H1 (cell line): ENCODE measurements around the gene EPHA3. TPM values are rescaled to one million over a fixed set of nuclear protein-coding genes. Genes with fewer than 3 reads are reported as not detected.

Experiments
- CTCF ChIA-PET: fragments of 300-600 bp; sonication (Branson Sonifier 250); formaldehyde crosslinking; loops from one replicate; lab custom pipeline; 2021; ENCODE audit not compliant: partially characterized antibody; lab: Charles Lee
- POLR2A ChIA-PET: fragments of 300-600 bp; sonication (Branson Sonifier 250); formaldehyde crosslinking; loops from one replicate; lab custom pipeline; 2021; ENCODE audit warnings: inconsistent platforms; ENCODE audit not compliant: partially characterized antibody; lab: Charles Lee
- DNase-seq, 2 experiments: peaks; one replicate each; pipeline versions ENCODE4 v3.0.0 to v3.0.0-alpha.2; 2010 to 2022; ENCODE audit warnings: low spot score in 2 of 2, low read depth in 1 of 2, mixed read lengths in 1 of 2
- FAIRE-seq: peaks from 2 replicates; lab custom pipeline; 2011; peaks lifted over from hg19 to GRCh38; lab: Jason Lieb, UNC
- H2AFZ ChIP-seq: 2 replicates; pipeline ENCODE4 v1.8.1; 2012; ENCODE audit warnings: low read length, inconsistent platforms
- H2AK5ac ChIP-seq: 2 replicates; pipeline ENCODE4 v1.6.1; 2013; ENCODE audit warnings: low read depth, low read length
- H2BK120ac ChIP-seq: replicated peaks from 2 replicates; pipeline ENCODE3; 2013; ENCODE audit warnings: low read depth, low read length, inconsistent platforms
- H2BK12ac ChIP-seq: 2 replicates; pipeline ENCODE4 v1.6.1; 2013; ENCODE audit warnings: low read depth, low read length
- H2BK15ac ChIP-seq: 2 replicates; pipeline ENCODE4 v1.6.1; 2013; ENCODE audit warnings: low read length
- H2BK20ac ChIP-seq: 2 replicates; pipeline ENCODE4 v1.6.1; 2013; ENCODE audit warnings: low read length
- H2BK5ac ChIP-seq: 2 replicates; pipeline ENCODE4 v1.6.1; 2013; ENCODE audit warnings: low read depth, low read length
- H3K14ac ChIP-seq: 2 replicates; pipeline ENCODE4 v1.6.1; 2013; ENCODE audit warnings: inconsistent platforms; ENCODE audit not compliant: insufficient read length
- H3K18ac ChIP-seq: 2 replicates; pipeline ENCODE4 v1.6.1; 2013; ENCODE audit warnings: low read length; ENCODE audit errors: extremely low read depth
- H3K23ac ChIP-seq: 2 replicates; pipeline ENCODE4 v1.6.1; 2013; ENCODE audit warnings: inconsistent platforms; ENCODE audit not compliant: insufficient read length
- H3K23me2 ChIP-seq: 2 replicates; pipeline ENCODE4 v1.6.1; 2013; ENCODE audit warnings: low read depth, low read length
- H3K27ac ChIP-seq: 2 replicates; pipeline ENCODE4 v1.6.1; 2011; ENCODE audit warnings: low read depth, low read length, inconsistent platforms
- H3K27me3 ChIP-seq, 4 experiments: replicated peaks in 1 of 4; 1 replicate in 1 of 4; 2 replicates in 3 of 4; pipeline versions ENCODE4 v1.6.1 to v1.8.1; 2011 to 2013; ENCODE audit warnings: low read length in 3 of 4, mild to moderate bottlenecking in 3 of 4, inconsistent platforms in 2 of 4, mixed read lengths in 2 of 4, moderate library complexity in 1 of 4; ENCODE audit not compliant: control insufficient read depth in 3 of 4, insufficient read depth in 3 of 4; ENCODE audit errors: extremely low read depth in 1 of 4
- H3K36me3 ChIP-seq, 4 experiments: 2 replicates each; pipeline versions ENCODE4 v1.6.1 to v1.8.1; 2011 to 2013; ENCODE audit warnings: mild to moderate bottlenecking in 4 of 4, low read length in 3 of 4, moderate library complexity in 2 of 4, control low read depth in 1 of 4, inconsistent platforms in 1 of 4; ENCODE audit not compliant: insufficient read depth in 4 of 4, control insufficient read depth in 2 of 4
- H3K4ac ChIP-seq: replicated peaks from 2 replicates; pipeline ENCODE3; 2013; ENCODE audit warnings: low read length, low read depth, mixed read lengths, inconsistent platforms; ENCODE audit not compliant: insufficient read length
- H3K4me1 ChIP-seq, 4 experiments: replicated peaks in 1 of 4; 1 replicate in 1 of 4; 2 replicates in 3 of 4; pipeline versions ENCODE4 v1.6.1 to v1.8.1; 2011 to 2013; ENCODE audit warnings: low read length in 3 of 4, inconsistent platforms in 2 of 4, mixed read lengths in 1 of 4; ENCODE audit not compliant: insufficient read depth in 4 of 4, control insufficient read depth in 3 of 4
- H3K4me2 ChIP-seq, 2 experiments: 2 replicates each; pipeline versions ENCODE4 v1.6.1 to v1.8.1; 2011 to 2013; ENCODE audit warnings: low read depth in 2 of 2, low read length in 2 of 2, control low read depth in 1 of 2, inconsistent platforms in 1 of 2, mild to moderate bottlenecking in 1 of 2; ENCODE audit not compliant: insufficient read depth in 1 of 2
- H3K4me3 ChIP-seq, 4 experiments: fragments of 200-600, 300-600 bp in 1 of 4; sonication (generic), shearing (Covaris generic), sonication (Bioruptor Twin) in 1 of 4; 2 replicates each; pipeline versions ENCODE4 v1.5.1 to v1.8.1; 2011 to 2016; ENCODE audit warnings: low read length in 4 of 4, low read depth in 3 of 4, control low read depth in 2 of 4, inconsistent platforms in 2 of 4, mild to moderate bottlenecking in 2 of 4, mixed read lengths in 1 of 4, moderate library complexity in 1 of 4; ENCODE audit not compliant: insufficient read depth in 2 of 4; ENCODE audit errors: extremely low read depth in 1 of 4
- H3K56ac ChIP-seq: replicated peaks from 2 replicates; pipeline ENCODE3; 2013; ENCODE audit warnings: low read depth, mild to moderate bottlenecking, mixed read lengths, low read length, inconsistent platforms; ENCODE audit not compliant: insufficient read length
- H3K79me1 ChIP-seq: 2 replicates; pipeline ENCODE4 v1.6.1; 2013; ENCODE audit warnings: low read depth, low read length, control low read depth
- H3K79me2 ChIP-seq, 2 experiments: 2 replicates each; pipeline versions ENCODE4 v1.6.1 to v1.8.1; 2012 to 2013; ENCODE audit warnings: low read length in 2 of 2, mild to moderate bottlenecking in 2 of 2, inconsistent platforms in 1 of 2; ENCODE audit not compliant: insufficient read depth in 2 of 2, control insufficient read depth in 1 of 2
- H3K9ac ChIP-seq, 4 experiments: replicated peaks in 1 of 4; 1 replicate in 1 of 4; 2 replicates in 3 of 4; pipeline versions ENCODE4 v1.6.1 to v1.8.1; 2011 to 2013; ENCODE audit warnings: low read depth in 3 of 4, low read length in 3 of 4, control low read depth in 2 of 4, mild to moderate bottlenecking in 2 of 4, moderate library complexity in 2 of 4, inconsistent platforms in 1 of 4; ENCODE audit errors: extremely low read depth in 1 of 4
- H3K9me3 ChIP-seq, 2 experiments: 2 replicates each; pipeline versions ENCODE4 v1.6.1 to v1.8.1; 2012 to 2013; ENCODE audit warnings: mild to moderate bottlenecking in 2 of 2, moderate library complexity in 2 of 2, control low read depth in 1 of 2, inconsistent platforms in 1 of 2, low read depth in 1 of 2, low read length in 1 of 2, mixed read lengths in 1 of 2; ENCODE audit not compliant: insufficient read depth in 2 of 2
- H4K20me1 ChIP-seq, 2 experiments: replicated peaks in 1 of 2; 2 replicates each; pipeline versions ENCODE3 to v1.8.1; 2011 to 2013; ENCODE audit warnings: inconsistent platforms in 2 of 2, low read length in 2 of 2, mild to moderate bottlenecking in 1 of 2; ENCODE audit not compliant: insufficient read depth in 2 of 2, control insufficient read depth in 1 of 2
- H4K5ac ChIP-seq: 2 replicates; pipeline ENCODE4 v1.6.1; 2013; ENCODE audit warnings: low read length, low read depth, mixed read lengths, inconsistent platforms; ENCODE audit not compliant: insufficient read length
- H4K8ac ChIP-seq: 2 replicates; pipeline ENCODE4 v1.8.0; 2013; ENCODE audit warnings: mild to moderate bottlenecking, moderate library complexity, low read length, inconsistent platforms; ENCODE audit not compliant: insufficient read depth; ENCODE audit errors: extremely low read depth
- H4K91ac ChIP-seq: replicated peaks from 2 replicates; pipeline ENCODE3; 2013; ENCODE audit warnings: low read length, mixed read lengths, inconsistent platforms; ENCODE audit not compliant: insufficient read length
- ATF2 ChIP-seq: IDR thresholded peaks from 2 replicates; pipeline ENCODE4 v1.6.1; 2012; ENCODE audit warnings: low read length, inconsistent platforms
- ATF3 ChIP-seq: IDR thresholded peaks from 2 replicates; pipeline ENCODE4 v1.6.1; 2011; ENCODE audit warnings: low read depth, mild to moderate bottlenecking, low read length; ENCODE audit not compliant: insufficient read depth
- CBX5 ChIP-seq: fragments of 300-800, 300-1000 bp; sonication (generic); IDR thresholded peaks from 2 replicates; pipeline ENCODE4 v1.7.1; 2016; ENCODE audit warnings: antibody characterized with exemption, low read length, low read depth
- CTBP2 ChIP-seq: IDR thresholded peaks from 2 replicates; pipeline ENCODE4 v1.7.0; 2011; ENCODE audit warnings: borderline replicate concordance, mild to moderate bottlenecking, moderate library complexity, mixed read lengths, low read length; ENCODE audit not compliant: insufficient read depth, insufficient read length
- EZH2 ChIP-seq: fragments of 200-600 bp; sonication (generic); IDR thresholded peaks from 2 replicates; pipeline ENCODE4 v1.7.1; 2012; ENCODE audit warnings: low read depth, mild to moderate bottlenecking, moderate library complexity, low read length, inconsistent platforms; ENCODE audit not compliant: severe bottlenecking
- FOSL1 ChIP-seq: IDR thresholded peaks from 2 replicates; pipeline ENCODE4 v1.6.1; 2011; ENCODE audit warnings: mild to moderate bottlenecking, low read depth, low read length, moderate library complexity; ENCODE audit not compliant: insufficient read depth
- JUN ChIP-seq: IDR thresholded peaks from 2 replicates; pipeline ENCODE4 v1.6.1; 2011; ENCODE audit warnings: low read depth, mild to moderate bottlenecking, improper control_type of control experiment, low read length
- NANOG ChIP-seq: IDR thresholded peaks from 2 replicates; pipeline ENCODE4 v1.6.1; 2011; ENCODE audit warnings: low read length, low read depth, mild to moderate bottlenecking, inconsistent platforms; ENCODE audit not compliant: insufficient read depth, poor library complexity, severe bottlenecking
- SIRT6 ChIP-seq: IDR thresholded peaks from one replicate; pipeline ENCODE4 v1.7.1; 2012; ENCODE audit warnings: low read length, inconsistent platforms
- SP1 ChIP-seq: IDR thresholded peaks from 2 replicates; pipeline ENCODE4 v1.6.1; 2011; ENCODE audit warnings: low read depth, low read length
- WGBS, 2 experiments: shearing (Covaris generic) in 1 of 2; methylation state at CpG; one replicate each; pipeline versions ENCODE4 v1.1.6 to v1.1.7; 2013 to 2015; ENCODE audit warnings: low lambda C conversion rate in 2 of 2, mixed read lengths in 2 of 2, inconsistent platforms in 1 of 2, low coverage in 1 of 2, missing lambda C conversion rate in 1 of 2; ENCODE audit not compliant: insufficient replicate concordance in 2 of 2, insufficient coverage in 1 of 2, insufficient read length in 1 of 2; ENCODE audit errors: extremely low coverage in 1 of 2, missing lambda C conversion rate in 1 of 2; 5-methylcytosine and 5-hydroxymethylcytosine counted together
- polyA plus RNA-seq, 7 experiments: library from polyadenylated mRNA; depleted of rRNA in 3 of 7; stranded (reverse) in 5 of 7; unstranded in 2 of 7; fragments of >200 nt in 5 of 7; fragments of 200-250 nt in 2 of 7; gene quantifications; 1 replicate in 5 of 7; 2 replicates in 1 of 7; 4 replicates in 1 of 7; pipeline versions ENCODE4 v1.2.1 to v1.2.3, GENCODE V29; 2011 to 2013; ENCODE audit warnings: missing spikeins in 2 of 7, mixed read lengths in 2 of 7
- total RNA-seq: library from RNA; stranded (reverse); fragmentation: NEBNext Ultra II Directional; extraction: Animal tissue kit (Norgen Biotek cat#: 25700); gene quantifications from 2 replicates; pipeline ENCODE4 v1.2.1, GENCODE V29; 2021
- TF ChIP-seq, protein P1 (sequence below): IDR thresholded peaks from 2 replicates; pipeline ENCODE4 v1.6.1; 2012; ENCODE audit warnings: inconsistent platforms

The EPHA3 gene
- total and polyA plus RNA-seq, 2 of the 8 experiments (the other 6 are each of a cell fraction or from before 2014, with no cell fraction given) = 0.09 to 0.22 TPM

DNA sequence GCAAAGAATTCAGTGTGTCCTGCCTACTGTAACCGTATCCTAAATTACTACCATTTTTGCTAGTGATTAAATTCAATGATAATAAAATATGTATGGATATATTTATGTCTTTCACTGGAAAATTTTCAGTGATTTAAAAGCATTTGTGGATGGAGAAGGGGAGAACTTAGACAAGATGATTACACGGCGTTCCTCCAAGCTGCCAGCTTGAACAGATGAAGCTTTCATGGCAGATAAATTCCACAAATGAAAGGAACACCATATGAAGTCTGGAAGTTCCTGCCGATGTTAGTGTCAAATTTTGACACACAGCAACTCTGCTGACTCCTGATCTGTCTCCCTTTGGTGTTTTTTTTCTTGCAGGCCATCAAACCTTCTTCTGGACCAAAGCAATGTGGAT lies 364.7 kb downstream of the EPHA3 start:
- Histone ChIP-seq H3K14ac (no peak overlapping the region), H2BK12ac (no peak overlapping the region), H2BK20ac (no peak overlapping the region), H3K18ac (no peak overlapping the region), H3K9me3 (no peaks in the 10 kb centered on the region), H3K27me3 (no peaks in the 10 kb centered on the region), H3K4ac (no peak overlapping the region), H3K4me2 (no peak overlapping the region), H3K9ac (no peak overlapping the region), H3K4me3 (no peak overlapping the region), H2BK15ac (no peak overlapping the region), H4K8ac (no peak overlapping the region), H2BK5ac (no peak overlapping the region), H2BK120ac (no peak overlapping the region), H3K27ac (no peak overlapping the region), H3K4me1 (no peaks in the 10 kb centered on the region), H3K23ac (no peak overlapping the region), H3K23me2 (no peaks in the 10 kb centered on the region), H3K36me3 (no peaks in the 10 kb centered on the region), H3K56ac (no peak overlapping the region), H4K20me1 (no peaks in the 10 kb centered on the region), H2AFZ (no peak overlapping the region), H3K79me1 (no peaks in the 10 kb centered on the region), H2AK5ac (no peak overlapping the region), H3K79me2 (no peaks in the 10 kb centered on the region), H4K5ac (no peak overlapping the region), H4K91ac (no peak overlapping the region)
- DNase-seq (no peak), FAIRE-seq (no peak)
- POLR2A ChIA-PET = no interaction called here
- TF ChIP-seq, protein P1, sequence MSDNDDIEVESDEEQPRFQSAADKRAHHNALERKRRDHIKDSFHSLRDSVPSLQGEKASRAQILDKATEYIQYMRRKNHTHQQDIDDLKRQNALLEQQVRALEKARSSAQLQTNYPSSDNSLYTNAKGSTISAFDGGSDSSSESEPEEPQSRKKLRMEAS = no peak
- TF ChIP-seq EZH2 = no peak
- TF ChIP-seq ATF3 = no peak
- TF ChIP-seq SIRT6 = no peak
- no peak for TF ChIP-seq ATF2
- TF ChIP-seq CTBP2 = no peak
- TF ChIP-seq NANOG = no peak
- TF ChIP-seq FOSL1 = no peak
- no peak for TF ChIP-seq SP1
- TF ChIP-seq JUN = no peak
- TF ChIP-seq CBX5 = no peak
- 93% methylated on average over 4 of the region's 4 CpGs; no CpG with 5 or more reads in 1 of the 2 experiments for WGBS, 2 experiments
- CTCF ChIA-PET = no interaction called here
